ENCODE data around the gene JADE2.

DNA sequence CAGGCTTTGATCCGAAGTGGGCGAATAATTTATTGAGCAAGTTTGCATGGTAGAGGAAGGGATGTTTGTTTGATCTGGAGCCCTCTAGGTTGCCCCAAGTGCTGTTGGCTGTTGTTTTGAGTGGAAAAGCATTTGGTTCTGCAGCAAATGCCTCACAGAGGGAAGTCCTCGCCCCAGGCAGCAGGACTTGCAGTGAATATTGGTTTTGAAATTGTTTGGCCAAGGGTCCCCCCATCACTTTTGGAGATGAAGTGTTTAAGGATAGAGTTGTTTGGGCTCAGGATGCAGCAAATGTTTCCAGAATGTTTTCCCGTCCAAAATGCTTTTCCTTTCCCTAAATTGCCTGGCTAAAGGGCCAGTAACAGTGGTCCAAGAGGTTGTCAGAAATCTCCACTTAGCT is 3.1 kb downstream of the JADE2 start:
- TF ChIP-seq, protein P1, sequence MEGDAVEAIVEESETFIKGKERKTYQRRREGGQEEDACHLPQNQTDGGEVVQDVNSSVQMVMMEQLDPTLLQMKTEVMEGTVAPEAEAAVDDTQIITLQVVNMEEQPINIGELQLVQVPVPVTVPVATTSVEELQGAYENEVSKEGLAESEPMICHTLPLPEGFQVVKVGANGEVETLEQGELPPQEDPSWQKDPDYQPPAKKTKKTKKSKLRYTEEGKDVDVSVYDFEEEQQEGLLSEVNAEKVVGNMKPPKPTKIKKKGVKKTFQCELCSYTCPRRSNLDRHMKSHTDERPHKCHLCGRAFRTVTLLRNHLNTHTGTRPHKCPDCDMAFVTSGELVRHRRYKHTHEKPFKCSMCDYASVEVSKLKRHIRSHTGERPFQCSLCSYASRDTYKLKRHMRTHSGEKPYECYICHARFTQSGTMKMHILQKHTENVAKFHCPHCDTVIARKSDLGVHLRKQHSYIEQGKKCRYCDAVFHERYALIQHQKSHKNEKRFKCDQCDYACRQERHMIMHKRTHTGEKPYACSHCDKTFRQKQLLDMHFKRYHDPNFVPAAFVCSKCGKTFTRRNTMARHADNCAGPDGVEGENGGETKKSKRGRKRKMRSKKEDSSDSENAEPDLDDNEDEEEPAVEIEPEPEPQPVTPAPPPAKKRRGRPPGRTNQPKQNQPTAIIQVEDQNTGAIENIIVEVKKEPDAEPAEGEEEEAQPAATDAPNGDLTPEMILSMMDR (IDR thresholded peaks at IDR 0.05): no peak
- TF ChIP-seq POLR2A (IDR thresholded peaks at IDR 0.05): no peak
